Astrocyte of the cerebellum (primary cell): ENCODE results near the gene HARBI1.

Experiments used
- DNase-seq: peaks from one replicate; pipeline ENCODE4 v3.0.0-alpha.2; 2011; ENCODE audit warnings: low read depth
- H3K4me3 ChIP-seq: 2 replicates; pipeline ENCODE4 v1.5.1; 2011; ENCODE audit warnings: mild to moderate bottlenecking, low read depth, low read length, moderate library complexity
- in situ Hi-C: cut with HindIII; loops from 2 replicates; pipeline ENCODE4 v1.10.0; 2017; ENCODE audit warnings: low sequenced_read_pairs
- TF ChIP-seq, protein P1 (sequence below): IDR thresholded peaks from 2 replicates; pipeline ENCODE4 v1.5.1; 2012; ENCODE audit warnings: low read length, low read depth, moderate library complexity, mild to moderate bottlenecking; ENCODE audit errors: missing control alignments

The HARBI1 gene

GRCh38 chr11:46612326-46612725 is 4.7 kb downstream of the HARBI1 start:
- in situ Hi-C loops: no loop called here
- no peak for DNase-seq

DNA sequence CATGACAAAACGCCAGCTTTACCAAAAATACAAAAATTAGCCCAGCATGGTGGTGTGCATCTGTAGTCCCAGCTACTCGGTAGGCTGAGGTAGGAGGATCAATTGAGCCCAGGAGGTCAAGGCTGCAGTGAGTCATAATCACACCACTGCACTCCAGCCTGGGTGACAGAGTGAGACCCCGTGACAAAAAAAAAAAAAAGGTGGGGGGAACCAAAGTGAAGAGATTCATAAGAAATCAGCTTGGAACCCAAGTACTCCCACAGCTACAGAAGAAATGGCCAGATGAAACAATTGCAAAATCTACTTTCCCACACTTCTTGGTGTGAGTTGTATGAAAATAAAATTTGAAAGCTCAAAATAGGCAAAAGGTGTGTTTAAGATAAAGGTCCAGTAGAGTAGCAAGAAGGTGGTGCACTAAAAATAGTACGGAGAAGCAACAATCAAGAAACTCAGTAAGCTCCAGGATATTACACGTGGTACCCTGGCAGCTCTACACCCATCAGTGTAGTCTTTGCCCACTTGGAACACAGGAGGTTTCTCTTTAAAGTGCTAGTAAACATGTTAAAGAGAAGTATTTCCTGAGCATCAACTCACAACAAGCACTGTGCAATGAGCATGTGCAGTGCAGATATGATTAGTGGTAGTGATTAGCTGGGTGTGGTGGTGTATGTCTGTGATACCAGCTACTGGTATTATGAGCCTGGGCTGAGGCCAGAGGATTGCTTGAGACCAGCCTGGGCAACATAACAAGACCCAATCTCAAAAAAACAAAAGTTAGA is 5.3 kb downstream of the HARBI1 start:
- in situ Hi-C loops: no loop called here
- no peak overlapping the region for H3K4me3 ChIP-seq
- DNase-seq: no peak
- TF ChIP-seq, protein P1, sequence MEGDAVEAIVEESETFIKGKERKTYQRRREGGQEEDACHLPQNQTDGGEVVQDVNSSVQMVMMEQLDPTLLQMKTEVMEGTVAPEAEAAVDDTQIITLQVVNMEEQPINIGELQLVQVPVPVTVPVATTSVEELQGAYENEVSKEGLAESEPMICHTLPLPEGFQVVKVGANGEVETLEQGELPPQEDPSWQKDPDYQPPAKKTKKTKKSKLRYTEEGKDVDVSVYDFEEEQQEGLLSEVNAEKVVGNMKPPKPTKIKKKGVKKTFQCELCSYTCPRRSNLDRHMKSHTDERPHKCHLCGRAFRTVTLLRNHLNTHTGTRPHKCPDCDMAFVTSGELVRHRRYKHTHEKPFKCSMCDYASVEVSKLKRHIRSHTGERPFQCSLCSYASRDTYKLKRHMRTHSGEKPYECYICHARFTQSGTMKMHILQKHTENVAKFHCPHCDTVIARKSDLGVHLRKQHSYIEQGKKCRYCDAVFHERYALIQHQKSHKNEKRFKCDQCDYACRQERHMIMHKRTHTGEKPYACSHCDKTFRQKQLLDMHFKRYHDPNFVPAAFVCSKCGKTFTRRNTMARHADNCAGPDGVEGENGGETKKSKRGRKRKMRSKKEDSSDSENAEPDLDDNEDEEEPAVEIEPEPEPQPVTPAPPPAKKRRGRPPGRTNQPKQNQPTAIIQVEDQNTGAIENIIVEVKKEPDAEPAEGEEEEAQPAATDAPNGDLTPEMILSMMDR: no peak

More at GRCh38 chr11:46612326-46612725, 4.7 kb downstream of the HARBI1 start:
- H3K4me3 ChIP-seq: no peak overlapping the region
- TF ChIP-seq, protein P1: no peak

DNA sequence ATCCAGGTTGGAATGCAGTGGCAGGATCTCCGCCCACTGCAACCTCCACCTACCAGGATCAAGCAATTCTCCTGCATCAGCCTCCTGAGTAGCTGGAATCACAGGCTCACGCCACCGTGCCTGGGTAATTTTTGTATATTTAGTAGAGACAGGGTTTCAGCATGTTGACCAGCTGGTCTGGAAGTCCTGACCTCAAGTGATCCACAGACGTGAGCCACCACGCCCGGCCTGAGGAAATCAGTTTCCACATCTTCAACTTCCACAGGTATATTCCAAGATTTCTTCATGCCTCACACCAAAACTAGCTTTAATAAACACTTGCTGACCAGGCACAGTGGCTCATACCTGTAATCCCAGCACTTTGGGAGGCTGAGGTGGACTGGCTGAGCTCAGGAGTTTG is 7.6 kb downstream of the HARBI1 start:
- no peak overlapping the region for H3K4me3 ChIP-seq
- no peak for DNase-seq
- TF ChIP-seq, protein P1: no peak
- in situ Hi-C loops: no loop called here

DNA sequence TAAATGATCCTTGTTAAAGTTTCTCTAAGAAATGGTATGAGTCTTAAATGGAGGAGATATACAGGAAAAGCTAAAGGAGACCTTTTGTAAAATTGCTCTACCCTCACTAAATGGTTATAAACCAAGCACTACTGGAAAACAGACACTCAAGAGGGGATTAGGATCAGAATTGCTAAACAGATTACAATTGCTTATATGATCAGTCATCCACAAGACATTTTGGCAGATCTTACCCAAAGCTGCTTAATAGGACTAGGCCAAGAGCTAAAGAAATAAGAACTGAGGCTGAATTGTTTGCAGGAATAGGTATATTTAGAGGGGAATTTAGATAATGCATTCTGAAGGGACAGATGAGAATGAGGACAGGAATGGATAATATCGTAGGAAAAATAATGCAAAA is 9.5 kb downstream of the HARBI1 start:
- in situ Hi-C loops: no loop called here
- H3K4me3 ChIP-seq: no peak overlapping the region
- no peak for DNase-seq
- TF ChIP-seq, protein P1: no peak

- no peak for DNase-seq
- no peak overlapping the region for H3K4me3 ChIP-seq
- in situ Hi-C loops: no loop called here
- TF ChIP-seq, protein P1: no peak
Observed at GRCh38 chr11:46604796-46605195, 12.2 kb downstream of the HARBI1 start.

DNA sequence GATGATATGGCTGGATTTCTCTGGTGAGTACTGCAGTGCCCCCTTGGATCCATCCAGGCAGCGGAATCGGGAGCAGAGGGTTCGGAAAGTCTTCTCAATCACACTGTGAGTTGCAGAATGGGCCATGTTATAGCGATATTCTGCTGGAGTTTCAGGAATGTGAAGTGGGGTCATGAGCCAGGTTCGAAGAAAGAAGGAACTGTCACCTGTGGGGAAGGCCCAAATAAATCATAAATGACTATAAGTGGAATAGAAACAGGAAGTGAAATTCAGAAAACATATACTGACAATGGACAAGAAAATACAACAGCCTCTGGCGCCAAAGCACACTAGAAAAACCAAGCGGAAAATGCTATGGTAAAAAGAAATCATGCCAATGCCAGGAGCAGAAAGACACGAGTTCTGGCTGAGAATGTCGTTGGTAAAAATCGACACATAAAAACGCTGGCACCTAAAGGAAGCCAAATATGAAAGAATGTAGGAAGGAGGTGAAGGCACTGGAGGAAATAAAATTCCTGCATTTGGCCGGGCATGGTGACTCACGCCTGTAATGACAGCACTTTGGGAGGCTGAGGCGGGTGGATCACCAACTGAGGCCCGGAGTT is 13.2 kb downstream of the HARBI1 start:
- in situ Hi-C loops: no loop called here
- TF ChIP-seq, protein P1: no peak
- DNase-seq: no peak
- no peak overlapping the region for H3K4me3 ChIP-seq
